K562 treated with DMSO at 1 percent for 4 hours (cell line): ENCODE measurements around the gene HTR3E. TPM values are rescaled to one million over a fixed set of nuclear protein-coding genes. Genes with fewer than 3 reads are reported as not detected.

Experiments used
- total RNA-seq: library from RNA; unstranded; fragments of 300-600 nt; gene quantifications from 2 replicates; pipeline ENCODE4 v1.2.3, GENCODE V29; 2022; ENCODE audit not compliant: insufficient read depth

HTR3E gene, protein sequence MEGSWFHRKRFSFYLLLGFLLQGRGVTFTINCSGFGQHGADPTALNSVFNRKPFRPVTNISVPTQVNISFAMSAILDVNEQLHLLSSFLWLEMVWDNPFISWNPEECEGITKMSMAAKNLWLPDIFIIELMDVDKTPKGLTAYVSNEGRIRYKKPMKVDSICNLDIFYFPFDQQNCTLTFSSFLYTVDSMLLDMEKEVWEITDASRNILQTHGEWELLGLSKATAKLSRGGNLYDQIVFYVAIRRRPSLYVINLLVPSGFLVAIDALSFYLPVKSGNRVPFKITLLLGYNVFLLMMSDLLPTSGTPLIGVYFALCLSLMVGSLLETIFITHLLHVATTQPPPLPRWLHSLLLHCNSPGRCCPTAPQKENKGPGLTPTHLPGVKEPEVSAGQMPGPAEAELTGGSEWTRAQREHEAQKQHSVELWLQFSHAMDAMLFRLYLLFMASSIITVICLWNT
- not detected in 2 replicates for total RNA-seq

DNA sequence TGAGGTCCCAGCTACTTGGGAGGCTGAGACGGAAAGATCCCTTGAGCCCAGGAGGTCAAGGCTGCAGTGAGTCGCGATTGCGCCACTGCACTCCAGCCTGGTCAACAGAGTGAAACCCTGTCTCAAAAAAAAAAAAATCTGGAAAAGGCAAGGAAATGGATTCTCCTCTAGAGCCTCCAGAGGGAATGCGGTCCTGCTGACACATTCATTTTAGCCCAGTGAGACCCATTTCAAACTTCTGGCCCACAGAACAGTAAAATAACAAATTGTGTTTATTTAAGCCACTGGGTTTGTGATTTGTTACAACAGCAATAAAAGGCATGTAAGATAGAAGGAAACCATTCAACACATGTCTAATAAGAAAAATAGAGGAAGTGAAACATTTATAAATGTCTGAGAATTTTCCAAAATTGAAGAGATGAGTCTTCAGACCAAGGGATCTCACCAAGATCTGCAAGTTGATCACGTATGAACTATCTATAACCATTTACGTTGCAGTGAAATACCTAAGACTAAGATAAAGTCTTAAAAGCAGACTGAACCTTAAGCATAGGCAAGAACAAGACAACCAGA lies at the start of gene HTR3E:
HTR3E (plus strand) TSS at position 254 of the 573 bp plus-strand sequence. CDS start 466 bp downstream, outside the sequence.

DNA sequence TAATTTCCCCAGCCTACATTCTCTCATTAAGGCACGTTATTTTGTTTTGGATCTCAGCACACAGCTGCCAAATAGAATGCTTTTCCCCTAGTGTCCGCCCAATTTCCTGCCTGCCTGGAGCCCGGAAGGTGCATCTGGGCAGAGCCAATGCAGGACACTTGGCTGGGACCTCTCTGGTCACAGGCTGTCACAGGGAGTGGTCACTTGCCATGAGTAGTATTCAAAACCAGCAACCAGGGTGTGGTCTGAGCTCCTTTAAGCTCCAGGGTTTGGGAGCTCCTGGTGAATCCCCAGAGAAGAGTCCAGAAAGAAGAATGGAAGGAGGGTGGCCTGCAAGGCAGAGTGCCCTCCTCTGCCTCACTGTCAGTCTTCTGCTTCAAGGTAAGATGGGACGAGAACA lies 44.1 kb upstream of the HTR3E start, which contains the start of gene HTR3C:
HTR3C (plus strand) TSS at position 281 of the 400 bp plus-strand sequence; CDS start at position 315, 34 bp downstream.

DNA sequence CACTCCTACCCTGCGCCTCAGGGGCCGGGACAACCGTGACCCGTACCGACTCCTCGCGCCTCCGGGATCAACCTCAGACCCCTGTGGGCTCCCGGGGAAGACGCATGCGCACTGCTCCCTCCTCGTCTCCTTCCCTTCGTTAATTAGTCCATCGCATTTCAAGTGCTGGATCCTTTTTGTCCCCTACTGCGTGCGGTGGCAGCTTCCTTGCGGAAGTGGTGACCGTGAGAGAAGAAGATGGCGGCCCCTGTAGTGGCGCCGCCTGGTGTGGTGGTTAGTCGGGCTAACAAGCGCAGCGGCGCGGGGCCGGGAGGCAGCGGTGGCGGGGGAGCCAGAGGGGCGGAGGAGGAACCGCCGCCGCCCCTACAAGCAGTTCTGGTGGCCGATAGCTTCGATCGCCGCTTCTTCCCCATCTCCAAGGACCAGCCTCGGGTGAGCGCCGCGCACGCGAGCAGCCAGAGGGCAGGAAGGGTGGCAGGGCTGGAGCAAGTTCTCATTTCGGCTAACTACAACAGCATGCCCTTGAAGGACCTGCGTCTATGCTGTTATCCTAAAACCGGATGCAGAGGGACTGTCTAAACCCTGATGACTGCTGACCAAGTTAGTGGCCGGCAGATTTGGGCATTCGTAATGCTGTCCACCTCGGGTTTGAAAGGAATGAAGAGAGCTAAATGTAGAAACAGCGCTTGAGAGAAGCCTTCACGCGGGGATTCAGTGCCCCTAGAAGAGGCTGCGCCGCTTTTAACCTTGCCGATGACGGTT lies 38.5 kb downstream of the HTR3E start, which contains the start of gene EIF2B5:
EIF2B5 (plus strand) TSS at position 210 of the 762 bp plus-strand sequence; CDS start at position 238, 28 bp downstream.

DNA sequence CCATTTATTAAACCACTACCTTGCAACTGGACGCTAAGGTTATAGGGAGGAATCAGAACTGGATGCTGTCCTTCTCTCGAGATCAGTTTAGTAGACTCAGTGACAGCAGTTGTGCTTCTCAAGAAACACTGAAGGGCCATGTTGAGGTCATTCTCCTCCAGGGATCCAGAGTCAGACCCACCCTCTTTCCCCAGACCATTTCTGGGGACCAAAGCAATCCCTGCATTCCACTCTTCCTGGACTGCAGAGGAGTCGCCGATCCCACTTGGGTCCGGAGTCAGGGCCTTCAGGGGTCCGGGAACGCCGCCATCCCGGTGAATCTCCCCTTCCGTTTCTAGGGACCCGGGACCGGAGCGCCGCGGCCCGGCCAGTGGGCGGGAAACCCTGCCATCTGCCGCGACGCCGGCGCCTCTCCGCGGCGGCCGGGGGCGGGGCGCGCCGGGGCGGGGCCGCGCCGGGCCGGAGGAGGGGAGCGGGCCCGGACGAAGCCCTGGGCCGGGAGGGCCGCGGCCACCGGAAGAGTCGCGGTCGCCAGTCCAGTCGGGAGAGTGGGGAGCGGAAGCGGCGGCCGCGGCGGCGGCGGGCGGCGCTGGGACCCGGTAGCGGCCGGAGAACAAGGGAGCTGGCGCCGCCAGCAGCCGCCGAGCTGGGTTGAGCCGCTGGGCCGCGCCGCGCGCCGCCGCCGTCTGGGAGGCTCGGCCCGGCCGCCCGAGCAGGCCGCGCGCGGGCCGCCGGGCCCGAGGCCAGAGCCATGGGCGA lies 58.2 kb downstream of the HTR3E start, which contains the start of gene DVL3:
DVL3 (plus strand) TSS at position 493 of the 759 bp plus-strand sequence; CDS start at position 752, 259 bp downstream.

Other genes with a start within 250 kb of the HTR3E start
- 30.2 and 38.9 TPM in 2 replicates for gene PARL, start 212.2 kb upstream of the HTR3E start, total RNA-seq
- gene ABCC5, start 79.2 kb upstream of the HTR3E start, total RNA-seq = 13.9 and 20.1 TPM in 2 replicates
- gene HTR3D, start 65.3 kb upstream of the HTR3E start, total RNA-seq = not detected in 2 replicates
- gene HTR3C, start 44.0 kb upstream of the HTR3E start, total RNA-seq = not detected in 2 replicates
- 49.5 and 63.6 TPM in 2 replicates for gene EIF2B5, start 38.3 kb downstream of the HTR3E start, total RNA-seq
- gene DVL3, start 58.3 kb downstream of the HTR3E start, total RNA-seq = 46.2 and 64.6 TPM in 2 replicates
- gene AP2M1, start 77.8 kb downstream of the HTR3E start, total RNA-seq = 500 and 530 TPM in 2 replicates
- gene ABCF3, start 89.1 kb downstream of the HTR3E start, total RNA-seq = 26.8 and 32.8 TPM in 2 replicates
- 0.17 and 2.7 TPM in 2 replicates for gene VWA5B2, start 132.5 kb downstream of the HTR3E start, total RNA-seq
- gene ALG3, start 151.9 kb downstream of the HTR3E start, total RNA-seq = 91.9 and 93.1 TPM in 2 replicates
- 10.2 and 12.8 TPM in 2 replicates for gene EEF1AKMT4, start 152.6 kb downstream of the HTR3E start, total RNA-seq
- gene CAMK2N2, start 164.5 kb downstream of the HTR3E start, total RNA-seq = not detected in 2 replicates
- not detected in 2 replicates for gene ECE2, start 179.0 kb downstream of the HTR3E start, total RNA-seq
- 314 and 374 TPM in 2 replicates for gene PSMD2, start 202.2 kb downstream of the HTR3E start, total RNA-seq
- gene EIF4G1, start 217.5 kb downstream of the HTR3E start, total RNA-seq = 181 and 217 TPM in 2 replicates
- 9.5 and 16.5 TPM in 2 replicates for gene FAM131A, start 240.5 kb downstream of the HTR3E start, total RNA-seq